HL-60/S4 treated with retinoic acid at 250 ng/mL for 4 days and 3 days (cell line): ENCODE data around the gene WNK2.
"Not testable (repeated sequence)": the region's sequence is repeated elsewhere in the genome, so short reads cannot be mapped to it uniquely, and the experiment has no call there.

Source experiments
- in situ Hi-C: fragments of 300-500 bp; cut with MboI; formaldehyde crosslinking; loops from 2 replicates; pipeline ENCODE4 v1.7.0; 2022; ENCODE audit warnings: low sequenced_read_pairs

Gene WNK2

DNA sequence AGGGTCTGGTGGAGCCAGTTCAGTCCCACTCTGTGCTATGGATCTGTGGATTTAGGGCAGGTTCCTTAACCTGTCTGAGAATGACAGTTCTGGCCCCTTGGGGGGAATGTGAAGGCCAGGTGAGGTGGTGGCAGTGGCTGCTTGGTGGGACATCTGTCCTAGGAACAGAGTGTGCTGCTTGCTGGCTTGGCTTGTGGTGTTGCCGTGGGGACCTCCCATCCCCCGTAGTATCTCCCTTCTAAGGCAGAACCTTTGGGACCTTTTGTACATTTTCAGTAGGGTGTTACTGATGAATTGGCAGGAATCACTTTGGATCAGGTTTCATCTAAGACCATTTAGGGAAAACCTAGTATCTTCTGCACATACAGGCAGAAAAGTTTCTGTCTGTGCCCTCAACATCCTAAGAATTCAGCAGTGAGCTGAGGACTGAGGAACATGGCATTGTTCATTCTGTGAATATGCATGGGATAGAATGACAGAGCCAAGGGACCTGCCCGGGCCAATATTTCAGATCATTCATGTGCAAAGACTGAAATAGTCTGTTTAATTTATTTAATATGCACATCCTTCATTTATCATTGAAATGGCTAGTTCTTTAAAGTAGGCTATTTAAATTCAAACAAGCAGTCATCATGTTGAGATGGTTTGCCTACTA, 64.6 kb downstream of the WNK2 start:
- in situ Hi-C loops, result no loop called here

DNA sequence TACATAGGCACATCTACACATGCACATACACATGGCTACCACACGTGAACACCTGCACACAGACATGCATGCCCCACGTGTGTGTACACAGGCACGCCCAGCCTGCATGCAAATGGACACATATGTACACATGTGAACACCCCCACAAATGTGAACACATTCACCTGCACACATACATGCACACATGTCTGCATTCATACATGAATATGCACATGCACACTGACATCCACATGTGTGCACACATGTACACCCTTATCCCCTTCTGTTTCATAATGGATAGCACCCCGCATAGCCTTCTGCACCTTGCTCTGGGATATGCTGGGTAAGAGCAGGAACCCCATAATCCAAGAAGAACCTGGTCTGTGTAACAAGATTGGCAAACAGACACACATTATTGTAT, 66.2 kb downstream of the WNK2 start:
- in situ Hi-C loops, result no loop called here

DNA sequence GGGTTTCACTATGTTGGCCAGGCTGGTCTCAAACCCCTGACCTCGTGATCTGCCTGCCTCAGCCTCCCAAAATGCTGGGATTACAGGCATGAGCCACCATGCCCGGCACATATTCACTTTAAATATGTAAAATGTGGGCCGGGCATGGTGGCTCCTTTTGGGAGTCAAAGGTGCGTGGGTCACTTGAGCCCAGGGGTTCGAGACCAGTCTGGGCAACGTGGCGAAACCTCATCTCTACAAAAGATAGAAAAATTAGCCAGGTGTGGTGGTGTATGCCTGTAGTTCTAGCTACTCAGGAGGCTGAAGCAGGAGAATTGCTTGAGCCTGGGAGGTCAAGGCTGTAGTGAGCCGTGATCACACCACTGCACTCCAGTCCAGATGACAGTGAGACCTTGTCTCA, 67.4 kb downstream of the WNK2 start:
- in situ Hi-C loops, result not testable (repeated sequence)

DNA sequence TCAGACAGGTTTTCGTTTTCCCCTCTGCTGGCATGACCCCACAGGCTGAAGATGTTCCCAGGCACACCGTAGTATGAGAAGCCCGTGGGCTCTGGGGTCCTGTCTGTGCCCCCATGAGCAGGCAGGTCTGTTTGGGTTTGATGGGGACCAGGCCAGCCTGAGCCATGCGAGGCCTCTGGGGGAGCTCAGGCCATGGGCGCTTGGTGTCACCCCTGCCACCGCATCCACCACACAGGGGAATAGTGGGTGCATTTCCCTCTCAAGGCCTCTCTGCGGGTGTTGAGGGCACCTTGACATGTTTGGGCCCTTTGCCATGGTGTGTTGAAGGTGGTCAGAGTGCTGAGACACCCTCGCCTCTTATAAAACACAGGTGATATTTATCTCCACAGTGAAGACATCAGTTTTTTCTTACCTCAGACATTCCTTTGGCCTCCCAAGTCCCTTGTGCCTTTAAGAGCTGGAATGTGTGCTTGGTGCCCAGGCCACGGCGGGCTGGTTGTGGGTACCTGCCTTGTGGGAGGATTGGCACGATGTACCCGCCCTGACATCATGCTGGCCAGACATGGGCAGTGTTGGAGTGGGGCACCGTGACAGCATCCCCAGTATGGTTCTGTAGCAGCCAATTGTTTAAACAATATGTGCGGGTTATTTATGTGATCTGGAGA, 68.3 kb downstream of the WNK2 start:
- in situ Hi-C loops, result no loop called here

DNA sequence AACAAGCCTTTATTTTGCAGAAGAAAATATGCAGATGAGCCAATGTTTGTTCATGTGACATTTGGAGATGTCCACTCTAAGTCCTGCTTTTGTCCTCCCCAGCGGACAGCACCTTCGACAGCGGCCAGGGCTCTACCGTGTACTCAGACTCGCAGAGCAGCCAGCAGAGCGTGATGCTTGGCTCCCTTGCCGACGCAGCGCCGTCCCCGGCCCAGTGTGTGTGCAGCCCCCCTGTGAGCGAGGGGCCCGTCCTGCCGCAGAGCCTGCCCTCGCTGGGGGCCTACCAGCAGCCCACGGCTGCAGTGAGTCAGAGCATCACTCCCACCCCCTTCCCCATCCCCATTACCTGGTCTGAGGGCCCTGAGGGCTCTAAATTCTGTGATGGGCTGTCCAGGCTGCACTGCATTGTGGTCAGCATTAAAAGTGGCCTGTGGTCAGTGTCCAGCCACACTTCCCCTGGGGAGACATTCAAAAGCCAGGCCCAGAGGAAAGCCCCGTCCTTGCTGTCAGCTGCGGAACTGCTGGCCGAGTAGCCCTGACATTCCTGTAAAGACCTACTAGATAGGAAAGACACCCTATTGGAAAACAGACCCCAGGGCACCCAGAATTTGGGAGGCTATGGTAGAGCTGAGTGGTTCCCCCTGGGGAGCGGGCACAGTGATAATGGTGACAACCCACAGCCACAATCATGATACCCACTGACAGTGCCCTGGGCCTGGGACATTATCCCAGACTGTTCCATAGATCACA, 69.0 kb downstream of the WNK2 start:
- in situ Hi-C loops, result no loop called here

DNA sequence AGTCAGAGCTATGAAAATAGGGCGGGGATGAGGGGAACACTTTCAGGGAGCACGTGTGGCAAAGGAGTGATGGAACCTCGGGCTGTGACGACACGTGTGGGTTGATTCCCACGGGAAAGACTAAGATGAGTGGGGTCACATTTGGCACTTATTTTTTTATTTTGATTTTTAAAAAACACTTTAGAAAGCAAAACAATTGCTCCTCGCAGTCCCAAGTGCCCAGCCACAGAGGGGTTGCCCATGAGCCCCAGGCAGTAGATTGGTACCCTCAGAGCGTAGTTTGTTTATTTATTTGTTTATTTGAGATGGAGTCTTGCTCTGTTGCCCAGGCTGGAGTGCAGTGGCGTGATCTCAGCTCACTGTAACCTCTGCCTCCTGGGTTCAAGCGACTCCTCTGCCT, 69.7 kb downstream of the WNK2 start:
- in situ Hi-C loops, result no loop called here

DNA sequence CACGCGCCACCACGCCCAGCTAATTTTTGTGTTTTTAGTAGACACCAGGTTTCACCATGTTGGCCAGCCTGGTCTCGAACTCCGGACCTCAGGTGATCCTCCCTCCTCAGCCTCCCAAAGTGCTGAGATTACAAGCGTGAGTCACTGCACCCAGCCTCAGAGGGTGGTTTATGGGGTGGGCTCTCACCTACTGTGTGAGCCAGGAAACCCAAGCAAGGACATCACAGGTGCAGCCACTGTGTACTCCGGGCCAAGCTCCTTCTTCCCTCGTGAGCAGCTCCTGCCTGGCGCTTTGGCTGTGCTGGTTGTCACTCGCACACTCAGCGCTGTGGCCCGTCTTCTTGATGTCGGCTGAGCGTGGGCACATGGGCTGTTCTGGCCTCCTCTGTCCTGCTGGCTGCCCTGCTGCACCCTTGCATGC, 70.1 kb downstream of the WNK2 start:
- in situ Hi-C loops, result no loop called here

DNA sequence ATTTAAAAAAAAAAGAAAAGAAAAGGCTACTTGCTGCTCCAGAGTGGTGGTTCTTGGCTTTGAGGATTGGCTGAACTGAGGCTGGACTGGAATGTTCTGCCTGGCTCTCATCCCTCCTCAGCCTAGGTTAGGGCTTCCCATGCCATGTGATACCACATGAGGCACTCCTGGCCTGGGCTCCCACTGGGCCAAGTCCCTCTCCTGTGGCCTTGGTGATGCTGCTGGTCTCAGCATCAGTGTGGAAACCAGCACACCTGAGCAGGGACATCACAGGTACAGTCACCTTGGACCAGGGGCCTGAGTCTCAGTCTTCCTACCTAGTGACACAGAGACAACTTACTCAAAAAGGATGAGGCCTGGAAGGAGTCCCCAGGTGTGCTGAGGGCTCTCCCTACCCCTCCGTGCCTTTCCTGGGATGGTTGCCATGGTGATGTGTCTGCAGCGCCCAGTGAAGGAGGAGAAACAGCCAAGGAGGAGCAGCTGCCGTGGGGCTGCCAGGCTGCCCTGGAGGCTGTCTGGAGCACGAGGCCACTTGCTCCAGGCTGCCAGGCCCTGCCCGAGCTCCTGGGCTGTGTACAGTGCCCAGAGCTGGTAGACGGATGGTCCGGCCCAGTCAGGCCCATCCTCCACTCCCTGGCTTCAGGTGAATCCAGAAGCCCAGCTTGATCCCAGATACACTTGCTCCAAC, 71.0 kb downstream of the WNK2 start:
- in situ Hi-C loops, result no loop called here

DNA sequence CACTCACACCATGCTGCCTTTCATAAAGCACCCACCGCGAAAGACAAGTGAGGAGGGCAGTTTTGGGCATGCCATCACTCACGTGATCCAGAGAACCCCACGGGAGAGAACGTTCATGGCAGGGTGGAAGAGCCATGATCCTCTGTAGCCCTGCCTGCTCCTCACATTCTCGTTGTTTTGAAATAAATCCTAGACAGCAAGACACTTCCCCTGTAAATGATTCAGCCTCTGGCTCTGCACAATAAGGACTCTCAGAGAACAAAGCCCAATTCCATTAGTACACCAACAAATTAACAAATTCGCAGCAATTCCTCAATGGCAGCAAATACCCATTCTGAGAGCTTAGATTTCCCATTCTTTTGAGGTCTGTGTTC, 71.5 kb downstream of the WNK2 start:
- in situ Hi-C loops, result no loop called here

DNA sequence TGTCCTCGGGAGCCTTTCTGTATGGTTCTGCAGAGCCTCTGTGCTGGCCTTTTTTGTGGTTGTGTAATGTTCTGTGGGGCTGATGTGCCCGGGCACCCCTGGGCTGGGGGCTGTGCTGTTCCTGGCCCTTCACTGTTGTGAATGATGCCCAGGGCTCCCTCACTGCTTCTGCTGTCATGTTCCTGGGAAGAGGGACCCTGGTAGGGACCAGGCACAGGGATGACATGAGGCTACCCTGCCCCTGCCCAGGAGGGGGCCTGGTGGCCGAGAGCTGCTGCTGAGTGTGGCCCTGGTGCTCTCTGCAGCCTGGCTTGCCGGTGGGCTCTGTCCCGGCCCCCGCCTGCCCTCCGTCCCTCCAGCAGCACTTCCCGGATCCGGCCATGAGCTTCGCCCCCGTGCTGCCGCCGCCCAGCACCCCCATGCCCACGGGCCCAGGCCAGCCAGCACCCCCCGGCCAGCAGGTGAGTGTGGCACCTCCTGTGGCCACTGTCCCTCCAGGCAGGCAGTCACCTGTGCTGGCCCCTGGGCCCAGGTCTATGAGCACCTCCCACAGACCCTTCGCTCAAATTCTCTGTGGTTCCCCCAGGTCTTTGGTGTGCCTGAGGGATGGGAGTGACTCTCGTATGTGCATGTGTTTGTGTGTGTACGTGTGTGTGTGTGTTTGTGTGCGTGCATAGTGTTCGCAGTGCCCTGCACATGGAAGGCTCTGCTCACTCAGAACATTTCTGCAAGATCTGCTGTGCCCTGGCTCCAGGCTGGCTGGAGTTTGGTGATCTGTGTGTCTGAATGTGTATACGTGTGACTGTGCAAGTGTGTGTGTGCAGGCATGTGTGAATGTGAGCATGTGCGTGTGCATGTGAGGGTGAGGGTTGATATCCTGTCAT, 72.3 kb downstream of the WNK2 start:
- in situ Hi-C loops, result no loop called here

DNA sequence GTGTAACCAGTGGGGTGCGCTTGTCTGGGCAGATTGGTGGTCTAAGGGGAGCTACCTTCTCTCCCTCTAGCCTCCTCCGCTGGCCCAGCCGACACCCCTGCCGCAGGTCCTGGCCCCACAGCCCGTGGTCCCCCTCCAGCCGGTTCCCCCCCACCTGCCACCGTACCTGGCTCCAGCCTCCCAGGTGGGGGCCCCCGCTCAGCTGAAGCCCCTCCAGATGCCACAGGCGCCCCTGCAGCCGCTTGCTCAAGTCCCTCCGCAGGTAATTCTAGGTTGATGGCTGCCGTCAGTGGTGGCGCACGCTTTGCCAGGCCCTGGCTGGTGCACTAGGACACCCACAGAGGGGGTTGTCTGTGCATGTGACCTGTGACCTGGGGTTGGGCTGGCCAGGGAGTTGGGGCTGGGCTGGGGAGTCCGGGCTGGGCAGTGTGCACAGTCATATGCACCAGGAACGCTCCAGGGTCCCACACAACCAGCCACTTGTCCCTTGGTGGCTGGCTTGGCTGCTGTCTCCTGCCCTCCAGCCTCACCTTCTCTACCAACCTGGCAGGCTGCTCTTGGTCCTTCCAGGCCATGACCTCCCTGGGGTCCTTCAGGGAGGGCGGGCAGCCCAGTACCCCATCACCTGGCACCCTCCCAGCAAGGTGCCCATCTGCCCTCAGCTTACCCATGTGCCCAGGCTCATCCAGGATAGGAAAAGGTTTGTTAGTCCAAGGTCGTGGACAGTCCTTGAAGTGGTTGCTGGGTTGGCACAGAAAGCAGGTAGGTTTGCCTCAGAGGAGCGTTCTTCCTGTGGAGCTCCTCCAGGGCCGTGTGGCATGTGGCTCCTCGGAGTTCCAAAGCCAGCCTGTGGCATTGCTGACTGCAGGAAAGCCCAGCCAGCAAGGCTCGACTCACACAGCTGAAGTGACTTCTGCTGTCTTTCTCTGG, 73.2 kb downstream of the WNK2 start:
- in situ Hi-C loops, result no loop called here

DNA sequence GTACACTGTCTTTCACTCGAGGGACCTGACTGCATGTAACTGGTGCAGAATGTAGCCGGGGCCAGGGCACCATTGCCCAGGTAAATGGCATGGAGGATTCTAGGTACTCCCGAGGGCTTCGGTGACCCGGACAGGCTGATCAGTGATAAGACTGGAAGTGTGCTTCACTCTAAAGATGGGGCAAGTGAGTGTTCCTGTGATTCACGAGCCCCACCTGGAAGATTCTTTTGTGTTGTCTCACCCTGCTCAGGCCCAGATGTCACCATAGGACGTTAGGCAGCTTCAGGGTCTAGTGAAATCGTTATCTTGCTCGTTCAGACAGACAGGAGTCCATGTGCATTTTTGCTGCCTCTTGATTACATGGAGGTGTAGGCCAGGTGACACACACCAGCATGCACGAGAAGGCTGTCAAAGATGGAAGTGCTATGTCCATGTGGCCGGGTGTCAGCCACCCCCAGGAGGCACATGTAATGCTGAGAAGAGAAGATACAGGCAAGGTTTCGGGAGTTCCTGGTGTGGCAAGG, 73.9 kb downstream of the WNK2 start:
- in situ Hi-C loops, result no loop called here

DNA sequence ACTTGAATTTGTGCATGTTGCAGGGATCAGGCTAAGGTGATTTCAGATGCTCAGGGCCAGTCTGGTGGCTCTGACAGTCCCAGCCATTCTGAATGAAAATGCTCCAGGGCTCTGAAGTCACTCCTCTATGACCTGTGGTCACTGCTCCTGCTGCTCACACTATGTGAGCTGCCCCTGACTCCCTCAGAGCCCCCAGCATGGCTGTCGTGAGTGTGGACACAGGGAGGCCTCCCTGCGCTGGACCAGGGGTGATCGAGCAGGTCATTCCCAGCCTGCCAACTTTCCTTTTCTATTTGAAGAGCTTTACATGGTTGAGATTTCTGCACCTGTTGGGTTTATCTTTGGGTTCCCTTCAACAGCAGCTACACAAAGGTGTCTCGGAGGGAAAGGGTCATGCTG, 74.5 kb downstream of the WNK2 start:
- in situ Hi-C loops, result no loop called here

DNA sequence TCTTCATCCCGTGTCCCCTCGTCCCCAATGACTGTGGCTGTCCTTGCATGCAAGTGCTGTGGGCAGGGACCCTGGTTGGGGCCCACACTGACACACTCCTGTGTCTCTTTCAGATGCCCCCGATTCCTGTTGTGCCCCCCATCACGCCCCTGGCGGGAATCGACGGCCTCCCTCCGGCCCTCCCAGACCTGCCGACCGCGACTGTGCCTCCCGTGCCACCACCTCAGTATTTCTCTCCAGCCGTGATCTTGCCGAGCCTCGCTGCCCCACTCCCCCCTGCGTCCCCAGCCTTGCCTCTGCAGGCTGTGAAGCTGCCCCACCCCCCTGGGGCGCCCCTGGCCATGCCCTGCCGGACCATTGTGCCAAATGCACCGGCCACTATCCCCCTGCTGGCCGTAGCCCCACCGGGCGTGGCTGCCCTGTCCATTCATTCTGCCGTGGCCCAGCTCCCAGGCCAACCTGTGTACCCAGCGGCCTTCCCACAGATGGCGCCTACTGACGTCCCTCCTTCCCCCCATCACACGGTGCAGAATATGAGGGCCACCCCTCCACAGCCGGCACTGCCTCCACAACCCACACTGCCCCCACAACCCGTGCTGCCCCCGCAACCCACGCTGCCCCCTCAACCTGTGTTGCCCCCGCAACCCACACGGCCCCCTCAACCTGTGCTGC, 75.0 kb downstream of the WNK2 start:
- in situ Hi-C loops, result no loop called here

DNA sequence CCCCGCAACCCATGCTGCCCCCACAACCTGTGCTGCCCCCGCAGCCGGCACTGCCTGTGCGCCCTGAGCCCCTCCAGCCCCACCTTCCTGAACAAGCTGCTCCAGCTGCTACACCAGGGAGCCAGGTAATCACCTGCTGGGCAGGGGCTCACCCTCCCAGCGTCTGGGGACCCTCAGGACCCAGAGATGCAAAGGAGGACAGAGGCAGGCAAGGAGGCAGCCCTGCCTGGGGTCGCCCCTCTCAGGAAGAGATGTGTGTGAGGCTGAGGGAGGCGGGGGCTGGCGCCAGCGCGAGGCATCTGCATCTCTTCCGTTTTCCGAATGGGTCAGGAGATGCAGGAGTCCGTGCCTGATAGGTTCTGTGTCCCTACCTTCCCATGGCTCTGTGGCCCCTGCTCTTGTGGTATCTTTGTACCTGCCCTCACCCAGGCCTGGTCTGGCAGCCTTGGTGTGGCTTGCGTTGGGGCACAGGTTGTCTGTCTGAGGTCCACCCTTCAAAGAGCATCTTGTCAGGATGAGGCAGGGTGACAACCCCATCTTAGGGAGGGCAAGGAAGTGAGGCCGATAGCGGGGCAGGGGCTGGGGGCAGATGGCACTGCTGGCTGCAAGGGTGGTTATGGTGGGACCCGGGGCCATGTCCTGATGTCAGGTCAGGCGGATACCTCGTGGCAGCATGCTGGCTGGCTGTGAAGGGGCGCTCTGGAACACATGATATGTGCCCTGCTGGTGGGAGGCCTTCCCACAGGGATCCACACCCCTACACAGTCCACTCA, 75.7 kb downstream of the WNK2 start:
- in situ Hi-C loops, result no loop called here

DNA sequence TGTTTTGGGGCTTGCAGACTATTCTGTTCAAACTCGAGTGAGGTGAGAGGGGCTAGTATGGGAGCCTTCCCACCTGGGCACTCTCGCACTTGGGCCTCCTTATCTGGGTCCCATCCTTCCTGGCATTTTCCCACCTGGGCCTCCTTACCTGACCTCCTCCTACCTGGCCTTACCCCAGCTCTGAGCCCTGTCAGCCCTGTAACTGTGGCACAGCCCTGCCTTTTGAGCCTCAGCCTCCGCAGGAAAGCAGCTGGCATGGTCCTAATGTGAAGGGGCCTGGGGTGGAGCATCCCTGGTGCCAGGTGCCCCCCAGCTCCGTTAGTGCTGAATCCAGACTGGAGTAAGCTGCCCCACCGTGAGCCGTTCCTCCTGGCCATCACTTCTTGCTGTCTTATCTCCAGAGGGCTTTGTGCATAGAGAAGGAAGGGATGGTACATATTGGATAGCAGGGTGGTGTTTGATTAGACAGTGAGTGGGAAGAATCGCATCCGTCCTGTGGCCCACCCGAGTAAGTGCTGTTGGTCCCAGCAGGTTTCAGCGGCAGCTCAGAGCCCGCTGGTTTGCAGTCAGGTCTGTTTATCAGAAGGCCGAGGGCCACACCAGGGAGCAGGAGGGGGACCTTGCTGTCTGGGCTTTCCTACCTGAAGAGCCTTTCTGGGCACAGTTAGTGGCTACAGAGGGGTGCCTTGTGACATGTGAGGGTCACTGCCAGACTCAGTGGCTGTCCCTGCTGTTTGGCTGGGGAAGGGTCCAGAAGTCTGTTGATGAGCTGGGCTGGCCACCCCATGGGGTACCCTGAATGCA, 76.5 kb downstream of the WNK2 start:
- in situ Hi-C loops, result no loop called here

DNA sequence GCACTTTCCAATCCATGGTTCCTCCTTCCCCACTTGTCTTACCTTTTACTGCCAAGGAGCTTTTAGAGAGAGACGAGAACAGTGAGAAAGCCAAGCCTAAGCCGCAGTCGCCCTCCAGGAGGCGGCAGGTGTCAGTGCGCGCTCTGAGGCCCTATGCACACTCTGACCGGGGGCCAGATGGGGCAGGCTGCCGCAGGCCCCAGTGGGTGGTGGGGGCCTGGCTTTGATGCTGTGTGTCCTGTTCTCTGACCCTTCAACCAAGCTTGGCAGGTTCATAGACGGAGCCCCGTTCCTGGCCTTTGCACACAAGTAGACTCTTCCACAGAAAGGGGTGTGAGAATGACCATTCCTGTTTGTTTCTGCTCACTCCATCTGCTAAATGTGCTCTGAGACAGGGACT, 77.3 kb downstream of the WNK2 start:
- in situ Hi-C loops, result no loop called here
